ENCODE results near the gene ADGRG3.

- no peak for TF ChIP-seq CTCF (IDR thresholded peaks at IDR 0.05; ENCODE audit: insufficient read depth, low read length)
- TF ChIP-seq POLR2AphosphoS5 (IDR thresholded peaks at IDR 0.05; ENCODE audit: low read depth), result no peak
- no peak for TF ChIP-seq SPI1 (IDR thresholded peaks at IDR 0.05; ENCODE audit: borderline replicate concordance, low read depth)
These were observed 61.0 kb downstream of the ADGRG3 start for GRCh38 chr16:57729182-57729484.
